Measurements from ENCODE around the gene IGFBP2. TPM values are rescaled to one million over a fixed set of nuclear protein-coding genes. Genes with fewer than 3 reads are reported as not detected.
A peak's percentile ranks its signal among the peaks of the same experiment; 100 is the strongest.

Gene IGFBP2
- total and polyA plus RNA-seq, 4 donors: 88.8 to 1,119 (median 352) TPM

GRCh38 chr2:216608525-216608924 is 24.7 kb upstream of the IGFBP2 start:
- H3K9me3 ChIP-seq (ENCODE audit: control insufficient read depth in 4 of 4, low read length in 3 of 4): no peaks in the 10 kb centered on the region
- no peaks in the 10 kb centered on the region for H3K36me3 ChIP-seq (ENCODE audit: control insufficient read depth in 4 of 4, insufficient read depth in 3 of 4, low read depth in 1 of 4, low read length in 3 of 4)
- H3K4me3 ChIP-seq (ENCODE audit: low read depth in 1 of 3, low read length in 3 of 3): no peak overlapping the region
- 95% methylated on average over 5 of the region's 5 CpGs for WGBS
- no peaks in the 10 kb centered on the region for H3K4me1 ChIP-seq (ENCODE audit: control insufficient read depth in 4 of 4, insufficient read depth in 4 of 4, low read length in 3 of 4)
- TF ChIP-seq MAX (IDR thresholded peaks at IDR 0.05) (no peak), JUND (IDR thresholded peaks at IDR 0.05) (no peak), ATF3 (IDR thresholded peaks at IDR 0.05) (no peak), RAD21 (IDR thresholded peaks at IDR 0.05) (no peak), GABPA (IDR thresholded peaks at IDR 0.05 in 1 of 2, conservative IDR thresholded peaks at IDR 0.05 in 1 of 2) (no peak), HNF4A (conservative IDR thresholded peaks at IDR 0.05) (no peak), HNF4G (IDR thresholded peaks at IDR 0.05) (no peak), CTCF (IDR thresholded peaks at IDR 0.05; ENCODE audit: low read depth, low read length, missing input control) (no peak), RXRA (IDR thresholded peaks at IDR 0.05) (no peak), EGR1 (IDR thresholded peaks at IDR 0.05; ENCODE audit: low read depth in 2 of 2) (no peak), ZBTB33 (IDR thresholded peaks at IDR 0.05) (no peak), FOXA1 (IDR thresholded peaks at IDR 0.05) (no peak)
- no peak for DNase-seq (ENCODE audit: low spot score)
- no peak overlapping the region for H3K27ac ChIP-seq (ENCODE audit: low read depth in 1 of 2, low read length in 2 of 2)
- H3K9ac ChIP-seq (ENCODE audit: low read depth in 1 of 2, low read length in 2 of 2): no peak overlapping the region
- H3K27me3 ChIP-seq (ENCODE audit: control insufficient read depth in 4 of 4, insufficient read depth in 4 of 4, low read length in 3 of 4): no peaks in the 10 kb centered on the region

- 35% methylated on average over 7 of the region's 7 CpGs for WGBS
- H3K27ac ChIP-seq (ENCODE audit: low read depth in 1 of 2, low read length in 2 of 2): peak overlapping the region; percentile 86 to 94
- no peak overlapping the region for H3K4me3 ChIP-seq (ENCODE audit: low read depth in 1 of 3, low read length in 3 of 3)
- H3K36me3 ChIP-seq (ENCODE audit: control insufficient read depth in 4 of 4, insufficient read depth in 3 of 4, low read depth in 1 of 4, low read length in 3 of 4): no peaks in the 10 kb centered on the region
- no peak for DNase-seq (ENCODE audit: low spot score)
- H3K27me3 ChIP-seq (ENCODE audit: control insufficient read depth in 4 of 4, insufficient read depth in 4 of 4, low read length in 3 of 4): no peaks in the 10 kb centered on the region
- peaks cover 13 to 32% (median 20%) of the 10 kb centered on the region in 4 donors for H3K4me1 ChIP-seq (ENCODE audit: control insufficient read depth in 4 of 4, insufficient read depth in 4 of 4, low read length in 3 of 4)
- H3K9me3 ChIP-seq (ENCODE audit: control insufficient read depth in 4 of 4, low read length in 3 of 4): no peaks in the 10 kb centered on the region
- peak overlapping the region in 1 of 2 donors; percentile 73 for H3K9ac ChIP-seq (ENCODE audit: low read depth in 1 of 2, low read length in 2 of 2)
- TF ChIP-seq YY1 (IDR thresholded peaks at IDR 0.05) (peak; percentile 66), ZBTB33 (IDR thresholded peaks at IDR 0.05) (peak; percentile 52), NR2F2 (IDR thresholded peaks at IDR 0.05) (peak; percentile 36), CTCF (IDR thresholded peaks at IDR 0.05; ENCODE audit: low read depth, low read length, missing input control) (no peak), EGR1 (IDR thresholded peaks at IDR 0.05; ENCODE audit: low read depth in 2 of 2) (peak; percentile 83 to 89), MAX (IDR thresholded peaks at IDR 0.05) (peak; percentile 62), HNF4G (IDR thresholded peaks at IDR 0.05) (peak; percentile 59), FOXA2 (IDR thresholded peaks at IDR 0.05) (peak; percentile 90), SP1 (IDR thresholded peaks at IDR 0.05) (peak; percentile 86), TAF1 (conservative IDR thresholded peaks at IDR 0.05) (peak; percentile 87), ATF3 (IDR thresholded peaks at IDR 0.05) (peak; percentile 73), RAD21 (IDR thresholded peaks at IDR 0.05) (peak; percentile 51 to 74), JUND (IDR thresholded peaks at IDR 0.05) (peak; percentile 33 to 88)
Measured at GRCh38 chr2:216615298-216616082, 17.7 kb upstream of the IGFBP2 start.
